Activated gamma-delta T cell treated with anti-CD3 and anti-CD28 coated beads, Interleukin-2, amount 50 U/mL, for 16 hours (primary cell): Measurements from ENCODE around the gene MTMR10.

Experiments used
- DNase-seq: peaks from one replicate; pipeline ENCODE4 v3.0.0-alpha.2; 2020; ENCODE audit warnings: low read depth

The MTMR10 gene

DNA sequence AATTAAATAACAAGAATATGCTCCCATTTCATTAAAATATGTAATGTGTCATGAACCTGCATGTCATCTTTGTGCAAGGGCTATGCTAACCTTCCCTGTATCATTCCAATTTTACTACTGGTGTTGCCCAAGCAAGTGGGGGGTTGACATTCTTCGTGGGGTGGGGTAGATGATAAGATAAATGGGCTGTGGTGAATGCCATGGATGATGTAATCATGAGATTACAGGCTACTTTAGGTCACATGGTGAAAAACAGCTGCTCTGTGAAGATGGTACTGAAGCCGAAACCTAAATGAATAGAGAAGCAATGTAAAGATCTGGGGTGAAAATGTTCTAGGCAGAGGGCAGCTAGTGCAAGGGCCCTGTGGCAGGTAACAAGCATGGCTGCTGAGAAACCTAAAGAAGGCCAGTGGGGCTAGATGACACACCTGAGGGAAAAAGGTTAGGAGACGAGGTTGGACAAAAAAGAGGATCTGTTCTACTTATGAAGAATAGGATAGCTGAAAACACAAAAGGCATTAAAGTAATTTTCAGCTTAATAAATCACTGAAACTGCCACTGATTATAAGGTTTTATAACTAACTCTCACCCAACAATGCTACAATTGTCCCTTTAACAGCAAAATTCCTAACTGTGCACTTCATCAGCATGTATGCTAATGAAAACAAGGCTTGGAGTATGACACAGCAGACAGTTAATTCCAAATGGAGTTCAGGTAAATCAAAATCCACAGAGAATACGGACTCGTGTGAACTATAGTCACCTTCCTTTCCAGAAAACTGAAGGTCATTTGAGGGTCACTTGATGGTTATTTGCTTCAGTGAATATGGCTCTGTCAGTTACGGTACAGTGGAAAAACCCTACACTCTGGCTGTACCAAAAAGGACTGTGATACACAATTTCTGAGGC lies 35.0 kb downstream of the MTMR10 start:
- DNase-seq: no peak

DNA sequence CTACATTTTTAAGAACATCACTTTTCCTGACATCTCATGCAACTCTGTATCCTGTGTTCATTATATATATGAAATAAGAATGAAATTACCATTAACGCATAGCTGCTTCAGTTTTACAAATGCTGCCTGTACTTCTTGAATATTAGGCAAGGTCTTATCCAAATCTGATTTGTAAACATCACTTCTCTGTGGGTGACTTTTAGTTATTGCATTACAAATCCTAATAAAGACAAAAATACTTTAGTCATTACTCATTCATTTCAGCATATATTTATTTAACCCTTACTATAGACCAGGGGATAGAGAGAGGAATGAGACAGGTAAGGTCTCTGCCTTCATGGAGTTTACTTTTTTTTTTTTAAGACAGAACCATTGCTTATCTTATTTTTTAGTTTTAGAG lies 36.8 kb downstream of the MTMR10 start:
- no peak for DNase-seq

DNA sequence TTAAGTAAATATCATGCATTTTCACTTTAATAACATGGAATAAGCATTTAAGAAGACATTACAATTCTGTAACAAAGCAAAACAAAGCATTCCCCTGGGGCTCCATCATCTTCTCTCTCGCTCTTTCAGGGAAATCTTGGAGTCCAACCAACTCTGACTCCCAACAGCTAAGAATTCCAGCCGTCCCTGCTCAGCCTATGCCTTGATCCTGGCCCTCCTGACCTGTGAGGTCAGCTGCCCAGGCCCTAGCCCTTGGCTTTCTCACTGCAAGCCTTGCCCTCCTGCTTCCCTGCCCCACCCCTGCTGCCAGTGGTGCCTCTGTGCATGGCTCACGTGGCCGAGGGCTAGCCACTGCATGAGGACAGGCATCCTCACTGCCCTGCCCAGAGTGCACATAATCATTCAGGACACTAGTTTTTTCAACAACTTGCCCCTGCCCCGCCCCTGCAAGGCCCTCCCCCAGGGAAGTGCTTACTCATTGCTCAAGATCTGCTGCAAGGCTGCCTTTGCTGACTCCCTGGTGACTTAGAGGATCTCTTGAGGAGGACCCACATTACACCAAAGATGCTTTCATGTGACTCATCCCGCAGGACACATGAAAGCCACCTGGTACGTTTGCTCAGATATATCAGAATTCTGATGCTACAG lies 37.6 kb downstream of the MTMR10 start:
- DNase-seq: no peak

DNA sequence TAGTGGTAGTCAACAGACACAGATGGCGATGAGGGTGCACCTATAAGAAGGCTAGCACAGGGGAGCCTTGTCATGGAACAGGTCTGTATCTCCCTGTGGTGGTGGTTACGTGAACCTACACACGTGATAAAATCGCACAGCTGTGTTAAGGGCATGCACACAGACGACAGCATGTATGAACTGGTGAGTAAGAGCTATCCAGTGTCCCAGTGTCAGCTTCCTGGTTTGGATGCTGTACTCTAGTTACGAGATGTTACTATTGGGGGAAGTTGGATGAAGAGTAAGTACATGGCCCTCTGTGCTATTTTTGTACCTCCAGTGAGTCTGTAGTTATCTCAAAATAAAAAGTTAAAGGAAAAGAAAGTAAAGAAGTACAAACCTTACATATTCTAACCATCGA lies 38.2 kb downstream of the MTMR10 start:
- DNase-seq: no peak

DNA sequence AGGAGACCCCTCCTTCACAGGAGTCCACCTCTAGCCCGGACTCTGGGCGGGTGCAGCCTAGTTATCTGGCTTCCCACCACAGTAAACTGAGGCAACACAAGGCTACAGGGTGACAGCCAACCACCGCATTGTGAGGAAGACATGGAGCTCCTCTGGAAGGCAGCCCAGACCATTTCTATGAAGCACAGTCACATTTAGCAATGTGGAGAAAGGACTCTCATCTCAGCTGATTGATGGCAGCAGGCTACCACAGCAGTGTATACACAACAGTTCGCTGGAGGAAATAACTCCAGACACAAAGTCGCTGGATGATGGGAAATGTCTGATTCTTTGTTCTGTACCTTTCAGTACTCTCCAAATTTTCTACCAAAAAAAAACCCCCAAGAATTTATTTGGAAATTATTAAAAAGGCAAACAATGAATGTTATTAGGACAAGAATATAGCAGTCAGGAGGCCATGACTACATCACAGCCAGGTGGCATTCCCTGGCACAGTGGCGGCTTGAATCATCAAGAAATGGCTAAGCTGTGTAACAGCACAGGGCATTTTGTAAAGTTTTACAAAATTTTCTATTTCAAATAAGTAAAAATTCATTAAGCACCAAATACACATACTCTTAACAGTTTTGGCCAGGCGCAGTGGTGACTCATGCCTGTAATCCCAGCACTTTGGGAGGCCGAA lies 47.6 kb downstream of the MTMR10 start:
- DNase-seq: no peak

DNA sequence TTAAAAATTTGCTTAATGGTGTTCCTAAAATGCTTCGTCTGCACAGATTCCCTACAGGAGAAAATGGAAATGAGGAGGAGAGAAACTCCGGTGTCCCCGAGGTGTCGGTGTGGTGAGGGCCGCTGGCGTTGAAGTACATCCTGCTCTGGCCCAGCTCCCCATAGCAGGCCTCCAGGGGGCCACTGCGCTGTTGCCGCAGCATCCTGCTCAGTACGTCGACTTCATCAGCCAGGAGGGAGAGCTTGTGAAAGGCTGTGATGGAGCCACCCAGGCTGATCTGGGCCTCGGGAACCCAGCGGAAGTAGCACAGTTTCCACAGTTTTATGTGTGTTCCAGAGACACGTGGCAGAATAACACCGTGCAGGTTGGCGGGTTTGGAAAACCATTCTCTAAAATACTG lies 49.9 kb downstream of the MTMR10 start:
- no peak for DNase-seq

DNA sequence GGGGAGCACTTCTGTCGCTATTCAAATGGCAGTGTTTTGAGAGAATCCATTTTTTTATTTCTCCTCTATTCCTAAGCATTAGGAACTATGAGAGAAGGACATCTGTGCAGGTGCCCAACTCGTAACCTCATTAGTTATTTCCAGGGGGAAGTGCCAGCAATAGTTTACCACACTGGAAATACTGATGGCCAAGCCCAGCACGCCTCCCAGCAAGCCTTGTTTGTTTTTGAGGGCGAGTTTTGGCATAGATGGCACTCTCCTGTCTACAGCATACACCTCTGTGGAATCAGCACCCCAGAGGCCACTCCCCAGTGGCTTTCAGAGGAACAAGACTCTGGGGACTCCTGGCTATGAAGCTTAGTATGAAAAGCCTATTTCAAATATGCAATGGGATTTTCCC lies 51.1 kb downstream of the MTMR10 start:
- DNase-seq: no peak

DNA sequence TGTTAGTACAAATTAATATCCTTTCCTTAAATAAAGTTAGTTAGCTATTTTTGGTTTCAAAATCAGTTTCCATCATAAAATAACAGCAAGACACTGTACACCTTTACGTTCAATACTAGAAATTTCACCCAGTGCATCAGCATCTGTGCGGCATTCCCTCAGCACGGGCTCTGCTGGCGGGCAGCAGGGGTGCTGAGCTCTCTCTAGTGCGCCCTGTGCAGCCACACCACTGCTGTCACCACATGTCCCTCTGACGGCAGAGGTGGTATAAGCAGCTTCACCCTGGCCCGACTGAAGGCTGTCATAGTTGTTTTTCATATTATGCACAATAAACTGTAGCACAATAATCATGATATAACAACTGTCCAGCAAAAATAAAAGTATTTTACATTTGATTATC lies 52.3 kb downstream of the MTMR10 start:
- DNase-seq: no peak

DNA sequence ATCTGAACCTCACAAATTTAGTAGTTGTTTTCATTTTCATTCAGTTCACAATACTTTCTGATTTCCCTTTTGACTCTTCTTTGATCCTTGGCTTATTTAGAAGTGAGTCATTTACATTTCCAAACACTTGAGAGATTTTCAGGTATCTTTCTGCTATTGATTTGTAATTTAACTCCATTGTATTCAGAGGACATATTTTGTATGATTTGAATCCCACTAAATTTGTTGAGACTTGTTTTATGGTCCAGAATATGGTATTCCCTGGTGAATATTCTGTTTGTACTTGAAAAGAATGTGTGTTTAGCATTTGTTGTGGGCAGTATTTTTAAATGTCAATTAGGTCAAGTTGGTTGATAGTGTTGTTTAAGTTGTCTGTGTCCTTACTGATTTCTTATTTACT lies 58.1 kb downstream of the MTMR10 start:
- no peak for DNase-seq

DNA sequence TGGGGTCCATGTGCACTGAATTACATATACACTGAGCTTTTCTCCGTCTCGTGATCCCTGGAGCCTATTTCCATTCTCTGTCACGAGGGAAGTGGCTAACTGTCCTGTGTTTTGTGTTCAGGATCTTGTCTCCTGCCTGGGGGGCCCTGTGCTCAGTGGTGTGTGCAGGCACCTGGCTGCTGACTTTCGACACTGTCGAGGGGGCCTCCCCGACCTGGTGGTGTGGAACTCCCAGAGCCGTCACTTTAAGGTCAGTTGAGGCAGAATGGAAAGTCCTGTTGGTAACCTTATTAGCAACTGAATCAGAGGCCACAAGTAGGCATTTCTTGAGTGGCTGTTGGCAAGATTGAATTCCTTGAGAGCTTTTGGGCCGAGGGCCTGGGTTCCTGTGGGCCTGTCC lies 61.0 kb downstream of the MTMR10 start:
- no peak for DNase-seq

DNA sequence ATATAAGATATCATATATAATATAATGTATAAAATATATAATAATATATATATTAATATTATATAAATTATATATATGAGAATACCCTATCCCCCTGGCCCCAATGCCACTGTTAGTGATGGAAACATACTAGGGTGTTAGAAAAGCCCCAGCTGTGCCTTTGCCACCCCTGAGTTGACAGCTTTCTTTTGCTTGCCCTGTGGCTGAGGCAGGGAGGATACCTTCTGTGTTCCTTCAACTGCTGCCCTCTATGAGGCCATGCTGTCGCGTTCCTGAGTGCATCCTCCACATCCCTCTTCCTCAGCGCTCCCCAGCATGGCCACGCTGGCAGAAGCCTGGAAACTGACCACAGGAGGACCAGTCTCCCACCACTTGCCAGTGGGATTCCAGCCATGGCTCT lies 61.4 kb downstream of the MTMR10 start:
- DNase-seq: no peak

DNA sequence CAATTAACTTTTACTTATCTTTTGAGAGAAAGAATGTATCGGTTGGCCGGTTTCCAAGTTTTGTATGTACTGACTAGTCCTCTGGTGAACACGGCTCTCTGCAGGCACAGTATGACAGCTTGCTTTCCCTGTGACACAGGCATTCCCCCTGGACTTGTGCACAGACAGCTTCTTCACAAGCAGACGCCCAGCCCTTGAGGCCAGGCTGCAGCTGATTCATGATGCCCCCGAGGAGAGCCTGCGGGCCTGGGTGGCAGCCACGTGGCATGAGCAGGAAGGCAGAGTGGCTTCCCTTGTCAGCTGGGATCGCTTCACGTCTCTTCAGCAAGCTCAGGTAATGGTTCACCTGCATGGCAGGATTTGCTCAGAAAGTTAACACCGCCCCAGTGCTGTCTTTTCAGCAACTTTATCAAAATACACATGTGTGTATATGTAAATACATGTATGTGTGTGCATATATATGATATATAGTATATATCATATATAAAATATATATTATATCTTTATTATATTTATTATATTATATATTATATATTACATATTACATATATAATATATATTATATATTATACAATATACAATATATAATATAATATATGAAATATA lies 62.3 kb downstream of the MTMR10 start:
- DNase-seq: no peak

DNA sequence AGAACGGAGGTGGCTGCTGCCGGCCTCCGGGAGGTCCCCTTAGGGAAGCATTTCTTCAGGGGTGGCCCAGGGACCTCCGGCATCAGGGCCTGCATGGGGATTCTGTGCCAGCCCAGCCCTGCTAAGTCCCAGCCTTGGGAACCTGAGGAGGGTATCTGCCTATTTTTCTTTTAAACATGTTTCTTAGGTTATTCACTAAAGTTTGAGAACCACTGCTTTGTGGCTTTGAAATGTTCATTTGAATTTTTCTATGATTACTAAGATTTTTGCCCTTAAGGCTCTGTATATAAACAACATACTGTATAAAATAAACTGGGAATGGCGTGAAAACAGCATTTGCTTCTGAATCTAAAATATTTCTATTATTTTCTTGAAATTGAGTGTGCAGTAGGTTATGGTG lies 63.4 kb downstream of the MTMR10 start:
- DNase-seq: no peak

DNA sequence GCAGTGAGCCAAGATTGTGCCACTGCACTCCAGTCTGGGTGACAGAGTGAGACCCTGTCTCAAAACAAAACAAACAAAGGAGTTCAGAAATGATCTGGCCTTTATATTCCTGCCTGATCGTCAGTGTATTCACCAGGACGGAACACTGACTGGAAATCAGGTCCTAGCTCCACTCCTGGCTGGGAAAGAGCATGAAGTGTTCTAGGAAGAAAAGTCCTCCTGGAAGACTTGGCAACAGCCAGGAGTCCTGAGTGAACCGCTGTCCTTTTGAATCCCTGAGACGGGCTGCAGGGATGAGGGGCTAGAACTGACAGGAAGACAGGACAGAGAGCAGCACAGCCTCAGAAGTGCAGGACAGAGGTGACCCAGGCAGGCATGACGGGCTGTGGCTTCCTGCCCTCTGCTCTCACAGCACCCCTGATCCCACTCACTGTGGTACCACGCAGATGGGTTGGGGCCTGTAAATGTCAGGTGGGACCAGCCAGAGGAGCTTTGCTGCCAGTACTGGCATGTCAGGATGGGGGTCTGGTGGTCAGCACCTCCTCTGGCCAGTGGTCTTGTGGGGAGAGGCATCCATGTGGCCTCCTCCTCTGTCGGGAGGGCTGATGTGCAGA lies 64.2 kb downstream of the MTMR10 start:
- no peak for DNase-seq

DNA sequence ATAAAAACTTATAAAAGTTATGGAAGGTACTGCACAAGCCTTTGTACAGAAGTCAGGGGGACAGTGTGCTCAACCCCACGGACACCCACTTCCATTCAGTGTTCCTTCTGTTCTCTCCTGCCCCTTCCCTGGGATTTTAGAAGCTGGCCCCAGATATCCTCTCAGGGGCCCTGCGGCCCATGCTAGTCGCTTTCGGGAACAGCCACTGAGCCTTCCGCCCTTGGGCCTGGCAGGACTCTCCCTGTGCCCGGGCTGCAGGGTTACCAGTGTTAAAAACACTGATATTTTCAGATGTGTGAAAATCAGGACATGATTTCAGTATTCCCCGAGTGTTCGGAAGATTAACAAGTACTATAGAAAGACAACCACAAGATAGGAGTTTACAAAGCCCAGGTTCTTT lies 65.3 kb downstream of the MTMR10 start:
- no peak for DNase-seq

DNA sequence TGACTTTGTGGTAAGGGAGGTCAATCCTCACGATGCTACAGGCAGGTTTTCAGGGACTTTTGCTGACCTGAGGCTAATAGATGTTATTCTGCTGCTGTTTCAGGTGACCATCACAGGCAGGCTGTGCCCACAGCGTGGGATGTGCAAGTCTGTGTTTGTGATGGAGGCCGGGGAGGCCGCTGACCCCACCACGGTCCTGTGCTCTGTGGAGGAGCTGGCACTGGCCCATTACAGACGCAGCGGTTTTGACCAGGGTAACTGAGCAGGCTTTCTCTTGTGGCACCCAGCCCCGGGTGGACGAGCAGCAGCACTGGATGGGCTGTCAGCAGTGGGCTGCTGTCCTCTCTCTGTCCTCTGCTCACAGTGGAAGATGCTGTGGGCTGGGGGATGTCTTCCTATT lies 65.7 kb downstream of the MTMR10 start:
- DNase-seq: no peak

DNA sequence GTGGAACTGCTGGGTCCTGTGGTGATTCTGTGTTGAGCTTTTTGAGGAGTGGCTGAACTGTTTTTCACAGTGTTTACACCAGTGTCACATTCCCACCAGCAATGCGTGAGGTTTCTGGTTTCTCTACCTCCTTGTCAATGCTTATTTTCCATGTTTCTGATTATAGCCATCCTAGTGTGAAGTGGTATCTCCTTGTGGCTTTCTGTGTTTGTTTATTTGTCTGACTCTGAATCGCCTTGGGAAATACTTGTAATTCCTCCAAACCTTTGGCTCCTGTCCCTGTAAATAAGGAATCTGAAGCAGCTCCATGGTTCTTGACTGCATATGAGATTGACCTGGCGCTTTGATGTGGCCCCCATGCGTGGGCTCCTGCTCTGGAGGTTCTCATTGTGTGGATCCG lies 67.1 kb downstream of the MTMR10 start:
- no peak for DNase-seq

DNA sequence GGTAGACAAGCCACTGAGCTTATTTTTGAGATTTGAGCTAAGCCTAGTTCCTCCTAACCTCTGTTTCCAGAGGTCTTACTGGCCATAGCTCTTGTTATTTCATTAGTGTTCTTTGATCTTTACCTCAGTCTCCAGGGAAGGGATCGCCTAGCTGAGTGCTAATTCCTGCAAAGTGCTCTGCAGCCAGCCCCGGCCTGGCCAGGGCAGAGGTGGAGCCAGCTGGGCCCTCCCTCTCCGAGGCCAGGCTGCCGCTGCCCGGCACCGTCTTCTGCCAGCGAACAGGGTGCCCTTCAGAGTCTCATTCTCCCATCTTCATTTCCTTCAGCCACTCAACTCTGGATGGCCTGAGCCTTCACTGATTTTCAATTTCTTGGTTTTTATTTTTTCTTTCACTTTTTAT lies 68.0 kb downstream of the MTMR10 start:
- DNase-seq: no peak

DNA sequence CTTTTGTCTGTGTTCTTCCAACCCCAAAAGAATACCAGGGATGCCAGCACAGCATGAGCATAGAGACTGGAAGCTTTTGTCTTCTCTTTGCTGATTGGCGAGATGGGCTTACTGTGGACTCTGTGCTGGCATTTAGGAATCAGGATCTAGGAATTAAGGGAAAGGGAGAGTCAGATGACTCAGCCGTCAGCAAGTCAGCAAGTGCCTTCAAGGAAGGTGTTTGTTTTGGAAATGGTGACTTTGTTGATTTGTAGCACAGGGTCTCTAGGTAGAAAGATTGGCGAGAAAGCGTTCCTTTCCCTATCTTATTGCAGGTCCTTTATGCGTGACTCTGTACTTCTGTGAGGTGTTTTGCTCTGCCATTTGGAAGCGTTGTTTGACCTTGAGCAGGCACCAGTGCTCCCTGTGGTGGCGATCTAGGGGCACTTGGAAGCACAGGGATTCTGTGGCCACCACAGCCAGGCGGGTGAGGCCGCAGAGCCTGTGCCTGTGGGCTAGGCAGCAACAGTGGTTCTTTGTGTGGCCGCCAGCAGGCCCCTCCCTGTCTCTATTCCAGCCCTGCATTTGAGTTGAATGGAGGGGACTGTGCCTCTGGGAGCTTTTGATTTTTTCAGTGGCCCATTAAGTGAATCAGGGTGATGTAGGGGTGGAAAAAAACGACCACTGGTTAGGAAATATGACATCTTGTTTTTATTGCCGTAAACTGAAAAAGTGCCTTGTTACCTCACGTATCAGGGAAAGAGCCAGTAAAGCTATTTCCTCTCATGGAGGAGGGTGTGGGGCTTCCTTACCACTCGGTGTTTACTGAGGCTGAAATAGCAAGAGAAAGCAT lies 68.7 kb downstream of the MTMR10 start:
- no peak for DNase-seq

DNA sequence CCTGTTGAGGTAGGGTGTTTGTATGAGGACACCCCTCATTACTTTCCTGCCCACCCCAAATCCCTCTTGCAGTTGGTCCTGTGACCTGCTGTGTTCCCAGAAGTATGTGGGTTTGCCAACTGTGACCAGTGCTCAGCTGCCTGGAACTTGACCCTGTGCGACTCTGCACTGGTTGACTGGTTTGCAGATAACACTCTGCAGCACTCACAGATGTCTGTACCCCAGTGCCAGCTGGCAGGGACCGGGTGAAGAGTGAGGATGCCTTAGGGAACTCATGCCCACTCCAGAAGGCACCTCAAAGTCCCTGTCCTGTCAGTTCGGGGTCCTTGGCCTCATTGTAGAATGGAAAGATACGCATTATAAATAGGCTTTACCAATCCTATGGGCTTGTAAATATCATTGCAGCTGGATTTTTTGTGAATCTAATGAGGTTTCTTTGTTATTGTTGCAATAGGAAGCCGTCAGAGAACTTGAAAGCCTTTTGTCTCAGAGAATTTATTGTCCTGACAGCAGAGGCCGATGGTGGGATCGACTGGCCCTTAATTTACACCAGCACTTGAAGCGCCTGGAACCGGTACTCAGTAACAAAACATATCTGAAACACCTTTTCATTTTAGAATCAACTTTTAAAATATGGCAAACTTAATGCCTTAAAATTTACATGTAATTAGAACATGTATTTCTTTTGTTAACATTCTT lies 69.5 kb downstream of the MTMR10 start:
- DNase-seq: no peak

DNA sequence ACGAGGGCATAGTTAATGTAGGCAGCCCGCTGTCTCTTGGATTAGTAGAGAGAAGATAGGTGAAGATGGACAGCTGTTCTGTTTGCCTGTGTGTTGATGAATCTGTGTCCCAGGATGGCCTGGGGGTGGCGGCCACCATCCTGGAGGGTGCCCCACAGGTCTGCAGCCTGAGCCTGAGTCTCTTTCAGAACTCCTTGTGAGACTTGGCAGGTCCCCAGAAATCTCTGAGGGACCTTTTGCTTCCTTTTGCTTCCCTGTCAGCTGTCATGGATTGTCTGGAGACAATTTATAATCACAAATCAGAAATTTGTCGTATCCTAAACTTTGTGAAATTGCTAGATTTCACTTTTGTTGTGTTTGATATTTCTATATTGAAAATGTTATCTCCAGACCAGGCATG lies 70.3 kb downstream of the MTMR10 start:
- no peak for DNase-seq
